Right ventricle myocardium superior (tissue), 1 donor: ENCODE data around the gene SOX13. TPM values are rescaled to one million over a fixed set of nuclear protein-coding genes. Genes with fewer than 3 reads are reported as not detected.
"Not testable (repeated sequence)": the region's sequence is repeated elsewhere in the genome, so short reads cannot be mapped to it uniquely, and the experiment has no call there.

Experiments used
- ATAC-seq: fragments of 200-7000 bp; cut with Tn5 transposase; one replicate; pipeline ENCODE4 v1.9.1; 2020; ENCODE audit warnings: mild to moderate bottlenecking; ENCODE audit not compliant: poor library complexity
- DNase-seq: peaks from one replicate; pipeline ENCODE4 v3.0.0-alpha.2; 2020
- intact Hi-C: fragments of 100-400 bp; cut with DNase I; formaldehyde crosslinking; loops from one replicate; pipeline ENCODE4 v1.11.2; 2022
- total RNA-seq: library from RNA; stranded (reverse); fragmentation: NEBNext Ultra II Directional; extraction: Animal tissue kit (Norgen Biotek cat#: 25700); gene quantifications from one replicate; pipeline ENCODE4 v1.2.1, GENCODE V29; 2021
- donor health status: DM: no; HTN: yes; CAD: no; lungs with severe emphysema.

Gene SOX13
- total RNA-seq, 1 donor from 2014 or later, result 12.4 TPM

DNA sequence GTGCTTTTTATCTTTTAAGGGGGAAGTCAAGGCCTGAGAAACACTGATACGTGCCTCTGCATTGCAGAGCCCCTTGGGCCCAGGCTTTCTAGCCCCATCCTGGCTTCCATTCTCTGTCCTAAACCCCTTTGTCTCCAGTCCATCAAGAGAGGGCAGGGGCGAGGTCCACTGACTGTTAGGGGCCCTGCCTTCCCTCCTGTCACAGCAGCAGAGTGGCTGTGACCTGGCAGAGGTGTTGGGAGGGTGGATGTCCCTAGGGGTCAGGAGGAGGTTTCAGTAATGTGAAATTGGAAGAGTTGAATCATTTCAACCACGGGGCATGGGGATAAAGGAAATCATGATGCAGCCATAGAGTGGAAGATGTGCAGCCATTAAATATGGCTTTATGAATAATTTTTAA lies 24.0 kb downstream of the SOX13 start:
- ATAC-seq (no peak), DNase-seq (no peak)
- intact Hi-C loops, result no loop called here

- intact Hi-C loops, result no loop called here
- no peak for DNase-seq
- no peak for ATAC-seq
Measured at GRCh38 chr1:204098683-204099082, 25.8 kb downstream of the SOX13 start.

DNA sequence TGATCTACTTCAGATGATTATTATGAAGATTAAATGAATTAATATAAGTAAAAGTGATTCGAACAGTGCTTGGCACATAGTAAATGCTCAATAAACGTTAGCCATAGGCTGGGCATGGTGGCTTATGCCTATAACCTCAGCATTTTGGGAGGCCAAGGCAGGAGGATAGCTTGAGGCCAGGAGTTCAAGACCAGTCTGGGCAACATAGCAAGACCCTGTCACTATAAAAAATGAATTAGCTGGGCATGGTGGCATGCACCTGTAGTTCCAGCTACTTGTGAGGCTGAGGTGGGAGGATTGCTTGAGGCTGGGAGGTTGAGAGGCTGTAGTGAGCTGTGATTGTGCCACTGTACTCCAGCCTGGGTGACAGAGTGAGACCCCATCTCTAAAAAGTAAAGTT lies 26.8 kb downstream of the SOX13 start:
- DNase-seq, intact Hi-C loops, ATAC-seq: not testable (repeated sequence)

GRCh38 chr1:204102029-204102611 lies 29.2 kb downstream of the SOX13 start:
- ATAC-seq (no peak), DNase-seq (no peak)
- intact Hi-C loops, result no loop called here

DNA sequence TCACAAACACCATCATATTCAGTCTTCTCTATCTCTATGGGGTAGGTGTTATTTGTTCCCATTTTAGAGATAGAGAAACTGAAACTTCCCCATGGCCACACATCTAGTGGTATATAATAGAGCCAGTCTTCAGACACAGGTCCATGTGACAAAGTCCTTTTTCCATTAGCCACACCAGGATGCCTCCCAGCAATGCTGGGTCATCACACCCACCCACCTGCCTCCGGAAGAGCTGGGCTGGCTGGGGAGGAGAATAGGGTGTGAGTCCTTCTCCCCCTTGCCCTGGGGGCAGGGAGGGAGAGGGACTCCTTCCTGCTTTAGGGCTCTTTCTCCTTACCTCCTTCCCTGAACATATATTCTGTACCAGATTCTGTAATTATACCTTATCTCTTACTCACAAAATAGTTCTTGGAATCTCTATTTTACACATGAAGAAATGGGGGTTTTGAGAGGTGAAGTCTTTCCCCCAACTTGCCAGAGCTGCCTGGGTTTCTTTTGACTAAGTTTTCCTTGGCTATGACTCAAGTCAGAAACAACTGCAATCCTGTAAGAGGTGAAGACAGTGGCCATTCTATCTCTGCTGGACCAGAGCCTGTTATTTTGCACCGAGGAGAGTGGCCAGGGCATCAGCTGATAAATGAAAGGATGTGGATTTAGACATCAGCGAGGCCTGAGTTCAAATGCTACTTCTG lies 30.0 kb downstream of the SOX13 start:
- ATAC-seq, result no peak
- DNase-seq, result no peak
- intact Hi-C loops, result no loop called here

- ATAC-seq (no peak), DNase-seq (no peak)
- intact Hi-C loops, result no loop called here
Measured at GRCh38 chr1:204103431-204103741, 30.5 kb downstream of the SOX13 start.

- peak; percentile 66 for ATAC-seq
Measured at GRCh38 chr1:204104331-204105130, 31.6 kb downstream of the SOX13 start.

GRCh38 chr1:204105131-204105515 lies 32.2 kb downstream of the SOX13 start:
- intact Hi-C loops, result no loop called here
- no peak for DNase-seq
- no peak for ATAC-seq

More at GRCh38 chr1:204104331-204105130, 31.6 kb downstream of the SOX13 start:
- DNase-seq, result peak; percentile 58
- intact Hi-C loops, result no loop called here

GRCh38 chr1:204106825-204107224 lies 33.9 kb downstream of the SOX13 start:
- ATAC-seq (no peak), DNase-seq (no peak)
- intact Hi-C loops, result no loop called here

GRCh38 chr1:204107892-204108291 lies 35.0 kb downstream of the SOX13 start:
- DNase-seq, result no peak
- no peak for ATAC-seq
- intact Hi-C loops, result no loop called here

DNA sequence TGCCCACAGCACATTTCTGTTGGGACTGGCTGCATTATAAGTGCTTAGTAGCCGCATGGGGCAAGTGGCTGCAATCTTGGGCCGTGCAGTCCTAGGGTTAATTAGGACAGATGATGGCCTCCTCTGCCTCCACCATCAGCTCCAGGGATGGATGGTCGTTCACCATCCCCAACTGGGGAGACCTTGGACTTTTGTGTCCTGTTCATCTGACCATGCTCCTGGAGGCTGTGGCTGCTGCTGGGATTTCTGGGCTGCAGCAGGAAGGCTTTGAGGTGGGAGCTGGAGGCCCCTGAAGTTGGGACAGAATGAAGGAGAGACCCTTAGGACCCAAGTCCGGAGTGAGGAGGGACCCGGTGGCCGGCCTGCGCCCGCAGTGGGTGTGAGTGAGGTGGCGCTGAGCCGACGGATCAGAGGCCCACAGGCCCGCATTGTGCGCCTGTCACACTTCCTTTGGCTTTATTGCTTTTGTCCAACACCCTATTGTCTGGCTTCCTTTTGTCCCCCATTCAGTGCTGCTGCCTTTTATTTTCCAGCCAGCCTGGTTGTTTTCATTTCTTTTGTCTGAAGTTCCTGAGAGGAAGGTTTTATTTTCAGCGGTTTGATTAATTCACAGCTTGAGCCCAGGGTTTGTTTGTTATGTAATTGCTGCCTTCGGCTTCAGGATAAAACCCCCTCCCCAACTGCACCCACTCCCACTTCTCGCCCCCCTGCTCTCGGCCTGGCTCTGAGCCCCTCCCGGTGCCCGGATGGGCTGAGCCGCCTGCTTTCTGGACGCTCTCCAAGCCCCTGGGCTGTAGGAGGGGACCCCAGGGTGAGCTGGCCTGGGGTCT lies 35.6 kb downstream of the SOX13 start:
- intact Hi-C loops, result no loop called here
- ATAC-seq, result no peak
- no peak for DNase-seq

DNA sequence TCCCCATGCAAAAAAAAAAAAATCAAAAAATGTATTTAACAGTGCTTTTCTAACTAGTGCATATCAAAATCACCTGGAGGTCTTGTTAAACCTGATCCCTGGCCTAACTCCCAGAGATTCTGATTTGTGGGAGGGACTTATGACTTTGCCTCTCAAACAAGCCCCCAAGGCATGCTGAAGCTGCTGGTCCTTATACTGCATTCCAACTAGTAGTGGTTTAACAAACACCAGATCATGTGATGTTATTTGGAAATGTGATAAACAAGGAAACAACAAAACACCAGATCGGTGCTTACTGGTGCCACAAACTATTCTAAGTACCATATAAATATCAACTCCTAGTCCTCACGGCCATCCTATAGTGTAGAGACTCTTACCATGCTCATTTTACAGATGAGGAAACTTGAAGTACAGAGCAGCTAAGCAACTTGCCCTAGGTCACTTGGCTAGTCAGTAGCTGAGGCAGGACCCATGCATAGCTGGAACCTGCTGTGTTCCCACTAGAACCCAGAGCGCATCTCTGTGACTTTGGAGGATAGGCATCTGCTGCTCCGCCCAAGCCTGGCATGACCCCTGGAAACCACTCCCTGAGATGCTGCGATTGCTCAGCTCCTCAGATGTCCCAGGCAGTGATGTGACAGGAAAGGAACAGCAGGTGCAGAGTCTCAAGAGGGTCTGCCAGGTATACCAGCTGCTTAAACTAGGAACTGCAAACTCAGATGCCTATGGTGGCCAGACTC lies 38.1 kb downstream of the SOX13 start:
- intact Hi-C loops, result no loop called here
- DNase-seq, result no peak
- ATAC-seq, result no peak

GRCh38 chr1:204112876-204113730 lies 40.2 kb downstream of the SOX13 start:
- ATAC-seq (no peak), DNase-seq (no peak)
- intact Hi-C loops, result no loop called here

GRCh38 chr1:204113896-204114295 lies 41.0 kb downstream of the SOX13 start:
- DNase-seq (no peak), ATAC-seq (no peak)
- intact Hi-C loops, result no loop called here

DNA sequence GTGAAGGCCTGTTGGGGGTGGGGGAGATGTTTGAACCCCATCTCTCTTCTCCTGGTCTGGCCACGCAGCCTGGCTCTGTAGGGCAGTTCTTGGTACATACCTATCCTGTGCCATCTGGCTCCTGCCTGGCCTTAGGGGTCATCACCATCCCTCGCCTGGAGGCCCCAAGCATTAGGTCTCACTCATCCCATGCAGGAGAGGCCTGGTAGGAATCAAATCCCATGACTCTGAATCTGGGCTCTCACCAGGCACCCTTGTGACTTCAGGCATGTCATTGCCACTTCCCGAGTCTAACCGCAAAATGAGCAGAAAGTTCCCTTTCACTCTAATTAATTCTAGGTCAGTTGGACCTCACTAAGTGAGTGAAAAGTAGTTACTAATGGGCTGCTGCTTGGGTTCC lies 41.7 kb downstream of the SOX13 start:
- intact Hi-C loops, result no loop called here
- no peak for DNase-seq
- no peak for ATAC-seq

DNA sequence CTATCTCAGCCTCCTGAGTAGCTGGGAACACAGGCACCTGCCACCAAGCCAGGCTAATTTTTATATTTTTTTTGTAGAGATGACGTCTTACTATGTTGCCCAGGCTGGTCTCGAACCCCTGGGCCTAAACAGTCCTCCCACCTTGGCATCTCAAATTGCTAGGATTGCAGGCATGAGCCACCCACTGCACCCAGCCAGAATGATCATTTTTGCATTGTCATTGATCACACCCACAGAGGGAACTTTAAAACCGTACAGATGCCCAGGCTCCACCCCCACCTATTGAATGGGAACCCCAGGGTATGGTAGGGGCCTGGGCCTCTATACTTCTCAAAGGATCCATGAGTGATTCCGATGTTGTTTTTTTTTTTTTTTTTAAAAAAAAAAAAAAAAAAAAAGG lies 42.2 kb downstream of the SOX13 start:
- DNase-seq (no peak), ATAC-seq (no peak)
- intact Hi-C loops, result no loop called here

GRCh38 chr1:204116539-204116938 lies 43.6 kb downstream of the SOX13 start:
- DNase-seq, result no peak
- ATAC-seq, result no peak
- intact Hi-C loops, result no loop called here
